HepG2 (cell line): ENCODE results near the gene PAM16. TPM values are rescaled to one million over a fixed set of nuclear protein-coding genes. Genes with fewer than 3 reads are reported as not detected.
A peak's percentile ranks its signal among the peaks of the same experiment; 100 is the strongest.

Experiments used
- CREB3 ChIP-seq: sonication (generic); formaldehyde crosslinking; IDR thresholded peaks from 2 replicates; pipeline ENCODE4 v1.5.0; 2020; ENCODE audit warnings: missing genetic modification reagents
- GFI1 ChIP-seq: sonication (generic); formaldehyde crosslinking; IDR thresholded peaks from 2 replicates; pipeline ENCODE4 v1.5.0; 2020; ENCODE audit warnings: missing genetic modification reagents, mild to moderate bottlenecking, borderline replicate concordance
- HBP1 ChIP-seq: IDR thresholded peaks from 2 replicates; pipeline ENCODE4 v1.6.1; 2016; ENCODE audit warnings: low read depth, control low read depth
- KLF15 ChIP-seq: sonication (generic); formaldehyde crosslinking; IDR thresholded peaks from 2 replicates; pipeline ENCODE4 v1.8.1; 2023; ENCODE audit warnings: borderline replicate concordance, mild to moderate bottlenecking, inconsistent platforms, missing genetic modification reagents, mixed read lengths
- LRRFIP1 ChIP-seq: sonication (generic); formaldehyde crosslinking; conservative IDR thresholded peaks from 2 replicates; pipeline ENCODE4 v1.4.0; 2020; ENCODE audit warnings: missing genetic modification reagents
- MLLT10 ChIP-seq: sonication (generic); formaldehyde crosslinking; IDR thresholded peaks from 2 replicates; pipeline ENCODE4 v1.4.0; 2020; ENCODE audit warnings: missing genetic modification reagents
- MXI1 ChIP-seq: IDR thresholded peaks from 3 replicates; pipeline ENCODE4 v1.6.1; 2012; ENCODE audit warnings: low read depth, low read length, inconsistent platforms, borderline replicate concordance
- MYNN ChIP-seq: sonication (generic); formaldehyde crosslinking; IDR thresholded peaks from 2 replicates; pipeline ENCODE4 v1.4.0; 2020; ENCODE audit warnings: mild to moderate bottlenecking, low read depth, missing genetic modification reagents
- NR3C1 ChIP-seq: sonication (generic); formaldehyde crosslinking; IDR thresholded peaks from 2 replicates; pipeline ENCODE4 v1.4.0; 2020; ENCODE audit warnings: missing genetic modification reagents
- SAFB2 ChIP-seq: sonication (generic); formaldehyde crosslinking; IDR thresholded peaks from 2 replicates; pipeline ENCODE4 v1.5.1; 2020; ENCODE audit warnings: missing genetic modification reagents, low read depth, mild to moderate bottlenecking, borderline replicate concordance
- SYNCRIP ChIP-seq: fragments of 200-400 bp; formaldehyde crosslinking; IDR thresholded peaks from 2 replicates; pipeline ENCODE4 v1.6.1; 2018; ENCODE audit warnings: mild to moderate bottlenecking, low read depth, low read length; ENCODE audit not compliant: insufficient read depth
- TAF15 ChIP-seq: fragments of 200-400 bp; formaldehyde crosslinking; IDR thresholded peaks from one replicate; pipeline ENCODE4 v1.6.1; 2018; ENCODE audit warnings: mild to moderate bottlenecking, low read depth, low read length; ENCODE audit not compliant: poor library complexity, severe bottlenecking
- TMF1 ChIP-seq: sonication (generic); formaldehyde crosslinking; IDR thresholded peaks from 2 replicates; pipeline ENCODE4 v1.8.1; 2022; ENCODE audit warnings: low read depth, missing genetic modification reagents
- ZBTB2 ChIP-seq: sonication (generic); formaldehyde crosslinking; IDR thresholded peaks from 2 replicates; pipeline ENCODE4 v1.8.0; 2022; ENCODE audit warnings: low read depth, missing genetic modification reagents
- ZMAT5 ChIP-seq: sonication (generic); formaldehyde crosslinking; IDR thresholded peaks from 2 replicates; pipeline ENCODE4 v1.5.0; 2020; ENCODE audit warnings: mild to moderate bottlenecking, low read depth, missing genetic modification reagents, borderline replicate concordance
- ZNF224 ChIP-seq: sonication (generic); formaldehyde crosslinking; IDR thresholded peaks from 2 replicates; pipeline ENCODE4 v1.5.0; 2020; ENCODE audit warnings: mild to moderate bottlenecking, missing genetic modification reagents
- ZNF296 ChIP-seq: sonication (generic); formaldehyde crosslinking; conservative IDR thresholded peaks from 2 replicates; pipeline ENCODE4 v1.5.0; 2020; ENCODE audit warnings: mild to moderate bottlenecking, missing genetic modification reagents
- ZNF552 ChIP-seq: sonication (generic); formaldehyde crosslinking; IDR thresholded peaks from 2 replicates; pipeline ENCODE4 v1.9.0; 2022; ENCODE audit warnings: missing genetic modification reagents, mild to moderate bottlenecking, borderline replicate concordance
- ZNF704 ChIP-seq: sonication (generic); formaldehyde crosslinking; IDR thresholded peaks from 2 replicates; pipeline ENCODE4 v1.8.1; 2023; ENCODE audit warnings: mild to moderate bottlenecking, inconsistent platforms, moderate library complexity, missing genetic modification reagents, borderline replicate concordance
- ZNF773 ChIP-seq: sonication (generic); formaldehyde crosslinking; IDR thresholded peaks from 2 replicates; pipeline ENCODE4 v1.4.0; 2020; ENCODE audit warnings: missing genetic modification reagents, borderline replicate concordance
- ZNF878 ChIP-seq: sonication (generic); formaldehyde crosslinking; IDR thresholded peaks from 2 replicates; pipeline ENCODE4 v1.8.1; 2023; ENCODE audit warnings: mild to moderate bottlenecking, missing genetic modification reagents, moderate library complexity
- polyA plus RNA-seq, 8 experiments: library from polyadenylated mRNA; depleted of rRNA in 3 of 8; stranded (reverse) in 7 of 8; unstranded in 1 of 8; fragments of >200 nt; fragmentation: Illumina TruSeq in 4 of 8; extraction: Trizol in 4 of 8; gene quantifications; 2 replicates each; pipeline versions ENCODE4 v1.2.1 to v1.2.3, GENCODE V29; 2011 to 2016; ENCODE audit warnings: low read depth in 4 of 8, missing spikeins in 1 of 8, mixed read lengths in 1 of 8; ENCODE audit not compliant: insufficient read depth in 1 of 8
- total RNA-seq, 5 experiments: library from RNA; depleted of rRNA; stranded (reverse); fragments of >200 nt; fragmentation: Illumina TruSeq; extraction: Trizol; gene quantifications; 2 replicates each; pipeline ENCODE4 v1.2.3, GENCODE V29; 2016; ENCODE audit warnings: low read depth in 1 of 5

PAM16 gene
- total and polyA plus RNA-seq, 2 of the 13 experiments (the other 11 are each of a cell fraction or from before 2014, with no cell fraction given) = 51.5 to 51.8 TPM

- TF ChIP-seq ZNF704 (no peak), MYNN (CRISPR knock-in tag) (no peak), MLLT10 (CRISPR knock-in tag) (no peak), ZNF224 (no peak), ZBTB2 (CRISPR knock-in tag) (no peak), GFI1 (CRISPR knock-in tag) (peak; percentile 72), CREB3 (CRISPR knock-in tag) (no peak), ZNF552 (no peak), SAFB2 (CRISPR knock-in tag) (no peak), SYNCRIP (no peak), HBP1 (CRISPR knock-in tag) (0 out of 2 replicates have a peak, but pooled peaks have one; percentile 42), NR3C1 (CRISPR knock-in tag) (no peak), ZNF296 (CRISPR knock-in tag) (peak; percentile 94), MXI1 (no peak; the same call in 2 of the 3 replicates), ZMAT5 (CRISPR knock-in tag) (no peak), ZNF773 (CRISPR knock-in tag) (no peak), KLF15 (no peak), LRRFIP1 (CRISPR knock-in tag) (no peak), ZNF878 (CRISPR knock-in tag) (no peak), TMF1 (CRISPR knock-in tag) (0 out of 2 replicates have a peak, but pooled peaks have one; percentile 28), TAF15 (no peak)
These were observed 21.6 kb upstream of the PAM16 start (continued) for GRCh38 chr16:4372578-4373355.
